IPS-20b (cell line): Measurements from ENCODE around the gene DCUN1D5.
"Not testable (repeated sequence)": the region's sequence is repeated elsewhere in the genome, so short reads cannot be mapped to it uniquely, and the experiment has no call there.

Experiments used
- H3K27ac ChIP-seq: one replicate; pipeline ENCODE4 v1.5.1; 2013; ENCODE audit warnings: low read length
- H3K27me3 ChIP-seq: 2 replicates; pipeline ENCODE4 v1.6.1; 2013; ENCODE audit warnings: mild to moderate bottlenecking, low read length, inconsistent platforms; ENCODE audit not compliant: insufficient read depth
- H3K36me3 ChIP-seq: 2 replicates; pipeline ENCODE4 v1.6.1; 2013; ENCODE audit warnings: low read depth, mild to moderate bottlenecking, inconsistent platforms, low read length, moderate library complexity; ENCODE audit not compliant: insufficient read depth
- H3K4me1 ChIP-seq: 2 replicates; pipeline ENCODE4 v1.6.1; 2013; ENCODE audit warnings: mild to moderate bottlenecking, control low read depth, inconsistent platforms, low read length, moderate library complexity; ENCODE audit not compliant: insufficient read depth
- H3K4me3 ChIP-seq: 2 replicates; pipeline ENCODE4 v1.5.1; 2013; ENCODE audit warnings: mild to moderate bottlenecking, low read length, inconsistent platforms
- H3K9ac ChIP-seq: 2 replicates; pipeline ENCODE4 v1.6.1; 2013; ENCODE audit warnings: low read depth, mild to moderate bottlenecking, inconsistent platforms, low read length, moderate library complexity
- H3K9me3 ChIP-seq: 2 replicates; pipeline ENCODE4 v1.6.1; 2013; ENCODE audit warnings: mild to moderate bottlenecking, low read depth, low read length, inconsistent platforms; ENCODE audit not compliant: insufficient read depth

The DCUN1D5 gene

GRCh38 chr11:103051981-103052380, 40.0 kb downstream of the DCUN1D5 start:
- H3K27ac ChIP-seq: no peak overlapping the region
- no peak overlapping the region for H3K4me3 ChIP-seq
- no peaks in the 10 kb centered on the region for H3K9me3 ChIP-seq
- no peak overlapping the region for H3K9ac ChIP-seq
- peaks cover under 1% of the 10 kb centered on the region; the same call in 1 of the 2 replicates for H3K36me3 ChIP-seq
- H3K4me1 ChIP-seq: no peaks in the 10 kb centered on the region
- no peaks in the 10 kb centered on the region for H3K27me3 ChIP-seq

DNA sequence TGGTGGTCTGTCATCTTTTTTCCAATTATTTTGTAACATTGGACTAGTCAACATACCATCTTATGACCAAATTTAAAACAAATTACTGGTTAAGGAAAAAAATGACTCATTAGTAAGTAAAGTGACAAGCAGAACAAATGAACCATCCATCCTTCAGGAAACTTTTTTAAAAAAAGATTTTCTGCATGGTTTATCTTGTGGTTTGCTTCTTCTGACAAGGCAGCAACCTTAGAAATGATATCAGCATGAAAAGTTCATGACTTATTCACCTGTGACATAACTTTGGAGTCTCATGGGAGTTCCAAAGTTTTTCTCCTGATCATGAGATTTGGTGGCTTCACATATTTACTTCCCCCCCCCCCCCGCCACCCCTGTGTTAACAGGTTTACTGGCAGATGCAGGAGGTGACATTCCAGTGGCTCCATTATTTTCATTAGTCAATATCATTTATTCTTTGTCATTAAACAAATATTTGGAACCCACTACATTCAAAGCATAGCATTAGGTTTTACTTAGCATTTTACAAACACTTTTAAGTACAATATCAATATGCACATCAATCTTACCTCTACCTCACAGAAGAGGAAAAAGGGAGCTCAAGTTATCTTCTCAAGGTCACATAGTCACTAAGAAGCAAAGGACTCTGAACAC, 40.7 kb downstream of the DCUN1D5 start:
- H3K27me3 ChIP-seq: no peaks in the 10 kb centered on the region
- H3K4me3 ChIP-seq: no peak overlapping the region
- no peaks in the 10 kb centered on the region for H3K36me3 ChIP-seq
- no peaks in the 10 kb centered on the region for H3K9me3 ChIP-seq
- no peaks in the 10 kb centered on the region for H3K4me1 ChIP-seq
- no peak overlapping the region for H3K27ac ChIP-seq
- no peak overlapping the region for H3K9ac ChIP-seq

- Histone ChIP-seq H3K27me3 (no peaks in the 10 kb centered on the region), H3K27ac (no peak overlapping the region)
These were observed 41.6 kb downstream of the DCUN1D5 start for GRCh38 chr11:103050351-103050750.

DNA sequence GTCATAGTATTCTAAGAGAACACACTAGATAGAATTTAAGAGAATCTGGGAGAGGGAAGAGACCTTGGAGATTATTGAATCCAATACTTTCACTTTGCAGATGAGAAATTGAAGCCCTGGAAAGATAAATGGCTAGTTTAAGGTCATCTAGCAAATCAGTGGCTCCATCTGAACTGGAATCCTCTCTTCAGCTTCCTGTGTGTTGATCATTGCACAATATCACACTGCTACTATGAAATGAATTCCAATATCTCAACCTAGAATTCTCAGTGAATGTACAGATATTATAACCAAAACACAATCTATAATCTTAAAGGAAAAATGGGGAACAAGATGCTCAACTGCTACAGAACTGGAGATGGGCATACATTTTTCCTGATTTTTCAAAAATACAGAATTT, 44.1 kb downstream of the DCUN1D5 start:
- Histone ChIP-seq H3K9ac (no peak overlapping the region), H3K27me3 (no peaks in the 10 kb centered on the region), H3K27ac (no peak overlapping the region), H3K4me3 (no peak overlapping the region), H3K36me3 (no peaks in the 10 kb centered on the region), H3K4me1 (no peaks in the 10 kb centered on the region), H3K9me3 (no peaks in the 10 kb centered on the region)

More at GRCh38 chr11:103050351-103050750, 41.6 kb downstream of the DCUN1D5 start:
- Histone ChIP-seq H3K36me3 (no peaks in the 10 kb centered on the region), H3K9me3 (no peaks in the 10 kb centered on the region), H3K9ac (no peak overlapping the region), H3K4me3 (no peak overlapping the region), H3K4me1 (no peaks in the 10 kb centered on the region)

- Histone ChIP-seq H3K9me3 (no peaks in the 10 kb centered on the region), H3K9ac (no peak overlapping the region), H3K4me3 (no peak overlapping the region), H3K27ac (no peak overlapping the region), H3K4me1 (no peaks in the 10 kb centered on the region), H3K27me3 (no peaks in the 10 kb centered on the region), H3K36me3 (no peaks in the 10 kb centered on the region)
These were observed 47.9 kb downstream of the DCUN1D5 start for GRCh38 chr11:103043826-103044678.

DNA sequence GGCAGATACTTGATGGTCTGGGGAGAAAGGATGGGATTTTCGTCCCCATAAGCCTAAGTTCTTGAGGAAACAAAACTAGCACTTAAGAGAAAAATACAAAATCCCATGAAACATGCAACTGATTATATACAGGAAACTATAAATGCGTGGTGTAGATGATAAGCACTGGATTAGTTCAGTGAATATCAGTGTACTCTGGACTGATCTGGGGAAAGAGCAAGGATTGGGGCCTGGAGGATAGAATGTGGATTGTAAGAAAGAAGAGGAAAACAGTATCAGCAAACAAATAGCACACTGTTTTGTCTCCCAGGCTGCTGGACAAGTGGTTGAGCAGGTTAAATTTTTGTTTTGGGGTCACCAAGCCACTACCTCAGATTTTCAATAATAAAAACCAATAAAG, 49.8 kb downstream of the DCUN1D5 start:
- Histone ChIP-seq H3K9ac (no peak overlapping the region), H3K4me1 (no peaks in the 10 kb centered on the region), H3K9me3 (no peaks in the 10 kb centered on the region), H3K36me3 (no peaks in the 10 kb centered on the region), H3K4me3 (no peak overlapping the region), H3K27ac (no peak overlapping the region), H3K27me3 (no peaks in the 10 kb centered on the region)

- Histone ChIP-seq H3K9ac (no peak overlapping the region), H3K36me3 (no peaks in the 10 kb centered on the region), H3K27ac (no peak overlapping the region), H3K4me3 (no peak overlapping the region), H3K9me3 (no peaks in the 10 kb centered on the region), H3K4me1 (no peaks in the 10 kb centered on the region), H3K27me3 (no peaks in the 10 kb centered on the region)
These were observed 56.0 kb downstream of the DCUN1D5 start for GRCh38 chr11:103035791-103036434.

DNA sequence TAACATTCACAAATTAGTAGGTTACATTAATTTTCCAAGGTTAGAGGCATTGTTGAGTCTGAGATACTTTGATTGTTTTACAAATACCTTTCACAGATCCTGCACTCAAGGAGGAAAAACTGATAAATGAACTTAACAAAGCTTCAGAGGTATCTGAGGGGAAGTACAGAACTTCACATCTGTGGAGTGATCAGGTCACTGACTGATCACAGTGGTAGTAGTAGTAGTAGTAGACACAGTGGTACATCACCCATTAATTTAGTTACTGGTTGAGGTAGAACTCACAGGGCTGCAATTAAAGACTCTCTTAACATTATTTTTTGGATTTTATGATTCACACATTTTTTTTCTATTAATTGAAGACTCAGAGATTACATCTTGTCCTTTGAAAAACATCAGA, 56.7 kb downstream of the DCUN1D5 start:
- Histone ChIP-seq H3K27ac (no peak overlapping the region), H3K4me1 (no peaks in the 10 kb centered on the region), H3K36me3 (no peaks in the 10 kb centered on the region), H3K27me3 (no peaks in the 10 kb centered on the region), H3K4me3 (no peak overlapping the region), H3K9me3 (no peaks in the 10 kb centered on the region), H3K9ac (no peak overlapping the region)

DNA sequence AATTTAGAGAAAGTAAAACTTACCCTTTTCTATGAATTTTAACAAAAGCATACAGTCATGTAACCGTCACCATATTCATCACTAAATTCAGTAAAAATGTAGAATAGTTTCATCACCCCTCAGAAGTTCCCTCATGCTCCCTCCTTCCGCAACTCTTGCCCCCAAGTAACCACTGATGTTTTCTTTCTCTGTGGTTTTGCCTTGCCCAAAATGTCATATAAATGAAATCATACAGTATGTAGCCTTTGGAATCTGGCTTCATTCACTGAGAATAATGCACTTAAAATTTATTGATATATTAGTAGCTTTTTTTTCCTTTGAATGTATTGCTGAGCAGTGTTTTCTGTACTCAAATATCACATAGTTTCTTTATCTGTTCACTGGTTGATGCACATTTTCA, 60.1 kb downstream of the DCUN1D5 start:
- Histone ChIP-seq H3K27ac (no peak overlapping the region), H3K9me3 (no peaks in the 10 kb centered on the region), H3K4me1 (no peaks in the 10 kb centered on the region), H3K4me3 (no peak overlapping the region), H3K27me3 (no peaks in the 10 kb centered on the region), H3K36me3 (no peaks in the 10 kb centered on the region), H3K9ac (no peak overlapping the region)

GRCh38 chr11:103029401-103029800, 62.6 kb downstream of the DCUN1D5 start:
- no peak overlapping the region for H3K27ac ChIP-seq
- no peak overlapping the region for H3K4me3 ChIP-seq
- no peaks in the 10 kb centered on the region for H3K27me3 ChIP-seq
- no peak overlapping the region for H3K9ac ChIP-seq
- H3K4me1 ChIP-seq: no peaks in the 10 kb centered on the region
- H3K9me3 ChIP-seq: no peaks in the 10 kb centered on the region
- H3K36me3 ChIP-seq: no peaks in the 10 kb centered on the region

GRCh38 chr11:103028304-103029020, 63.5 kb downstream of the DCUN1D5 start:
- not testable (repeated sequence) for H3K9me3 ChIP-seq, H3K4me1 ChIP-seq, H3K27ac ChIP-seq, H3K27me3 ChIP-seq, H3K36me3 ChIP-seq, H3K9ac ChIP-seq, H3K4me3 ChIP-seq
